Heart left ventricle (tissue), 13 donors: Measurements from ENCODE around the gene FCN2.

Experiments
- CTCF ChIP-seq, 12 donors: fragments of 200-600 bp; sonication (generic) in 4 of 12; IDR thresholded peaks; one replicate each; pipeline versions ENCODE4 v1.5.0 to v1.8.0; 2018 to 2022; ENCODE audit warnings: antibody characterized with exemption in 12 of 12, mild to moderate bottlenecking in 5 of 12
- POLR2A ChIP-seq, 2 donors: fragments of 450-650 bp; IDR thresholded peaks; one replicate each; pipeline ENCODE4 v1.6.1; 2017; ENCODE audit warnings: antibody characterized with exemption in 2 of 2, mild to moderate bottlenecking in 2 of 2, moderate library complexity in 2 of 2
- donor health status: ischemic (EF 13 %, LVEDD 7.1; RV severe dilation, severe dysfunction).
- donor health status: DM: no; HTN: yes; CAD: no.
- donor health status: DM: no; HTN: no; CAD: no.
- donor health status: ischemic (EF 25% LVEDD 6.9; RV normal size, moderate dysfunction).
- donor health status: ischemic (EF 25% LVEDD 5.7; RV mildly dilated, moderate dysfunction).
- donor health status: ischemic (EF 35%, LVEDD 5.7; RV mildly dilated, moderate dysfunction).
- donor health status: nonischemic (EF 11% LVEDD 7.7; RV severe dilation, severe dysfunction).
- donor health status: DM: yes; HTN: yes; CAD: no.
- donor health status: PGD.
- donor health status: ischemic (EF 29% LVEDD 5.4; RV normal size, mild dysfunction).
- donor health status: nonischemic (EF 23%, LVEDD 6.1; RV moderate dilation, normal function).

- no peak for TF ChIP-seq CTCF (IDR thresholded peaks at IDR 0.05)
- no peak for TF ChIP-seq POLR2A (IDR thresholded peaks at IDR 0.05)
Observed at GRCh38 chr9:134925011-134925511, 44.5 kb downstream of the FCN2 start.
